ENCODE data around the gene TSR1. TPM values are rescaled to one million over a fixed set of nuclear protein-coding genes. Genes with fewer than 3 reads are reported as not detected.

TSR1 gene
- total and polyA plus RNA-seq, 7 donors = 31.0 to 64.2 (median 50.9) TPM

GRCh38 chr17:2335726-2336214 lies 487 bp downstream of the TSR1 start:
- Histone ChIP-seq H3K27me3 (ENCODE audit: insufficient read depth in 3 of 3, low read length in 2 of 3) (no peaks in the 10 kb centered on the region), H3K9me3 (no peaks in the 10 kb centered on the region), H3K4me1 (peaks cover 10% of the 10 kb centered on the region), H3K36me3 (ENCODE audit: insufficient read depth in 1 of 2, low read depth in 1 of 2) (peaks cover 19 to 47% of the 10 kb centered on the region in 2 donors), H3K27ac (peak overlapping the region; percentile 85), H3K4me3 (peak overlapping the region; percentile 79)
- TF ChIP-seq CTCF (IDR thresholded peaks at IDR 0.05) = no peak
- intact Hi-C loops (cut with DNase I) = loop anchor here in 1 of 2 donors (2.0 kb wide), 1 partner anchor 33 kb away; the partner anchor contains the start of genes SMG6 and SRR
- ATAC-seq (peak in 1 of 4 donors; percentile 0), DNase-seq (no peak)
- 1 to 3% (median 2%) methylated on average over 17 of the region's 17 CpGs for WGBS, 3 donors

DNA sequence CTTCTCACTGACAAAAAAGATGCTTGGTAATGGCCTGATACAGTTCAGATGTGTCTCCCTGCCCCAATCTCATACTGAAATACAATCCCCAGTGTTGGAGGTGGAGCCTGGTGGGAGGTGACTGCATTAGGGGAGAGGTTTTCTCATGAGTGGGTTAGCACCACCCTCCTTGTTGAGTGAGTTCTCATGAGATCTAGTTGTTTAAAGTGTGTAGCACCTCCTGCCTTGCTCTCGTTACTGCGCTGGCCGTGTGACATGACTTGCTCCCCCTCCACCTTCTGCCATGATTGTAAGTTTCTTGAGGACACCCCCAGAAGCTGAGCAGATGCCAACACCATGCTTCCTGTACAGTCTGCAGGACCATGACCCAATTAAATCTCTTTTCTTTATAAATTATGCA lies 5.0 kb downstream of the TSR1 start:
- Histone ChIP-seq H3K27me3 (ENCODE audit: insufficient read depth in 3 of 3, low read length in 2 of 3) (no peaks in the 10 kb centered on the region), H3K4me1 (peaks cover 10% of the 10 kb centered on the region), H3K36me3 (ENCODE audit: insufficient read depth in 1 of 2, low read depth in 1 of 2) (peaks cover 28 to 92% of the 10 kb centered on the region in 2 donors), H3K4me3 (no peak overlapping the region), H3K9me3 (no peaks in the 10 kb centered on the region), H3K27ac (no peak overlapping the region)
- DNase-seq = no peak
- ATAC-seq = no peak
- 50 to 90% (median 53%) methylated on average over 3 of the region's 3 CpGs for WGBS, 3 donors
- no peak for TF ChIP-seq CTCF (IDR thresholded peaks at IDR 0.05)
- intact Hi-C loops (cut with DNase I) = no loop called here

- peaks cover 26 to 84% of the 10 kb centered on the region in 2 donors for H3K36me3 ChIP-seq (ENCODE audit: insufficient read depth in 1 of 2, low read depth in 1 of 2)
- ATAC-seq (no peak), DNase-seq (no peak)
- no peak for TF ChIP-seq CTCF (IDR thresholded peaks at IDR 0.05)
- no peak overlapping the region for H3K27ac ChIP-seq
- intact Hi-C loops (cut with DNase I) = no loop called here
- H3K27me3 ChIP-seq (ENCODE audit: insufficient read depth in 3 of 3, low read length in 2 of 3) = no peaks in the 10 kb centered on the region
- no peaks in the 10 kb centered on the region for H3K9me3 ChIP-seq
- H3K4me3 ChIP-seq = no peak overlapping the region
- 86 to 92% (median 90%) methylated on average over 2 of the region's 2 CpGs for WGBS, 3 donors
- H3K4me1 ChIP-seq = no peaks in the 10 kb centered on the region
Observed at GRCh38 chr17:2323629-2324314, 12.5 kb downstream of the TSR1 start.

- Histone ChIP-seq H3K27me3 (ENCODE audit: insufficient read depth in 3 of 3, low read length in 2 of 3) (no peaks in the 10 kb centered on the region), H3K4me1 (no peaks in the 10 kb centered on the region), H3K4me3 (no peak overlapping the region), H3K27ac (no peak overlapping the region), H3K36me3 (ENCODE audit: insufficient read depth in 1 of 2, low read depth in 1 of 2) (peaks cover 26 to 60% of the 10 kb centered on the region in 2 donors), H3K9me3 (no peaks in the 10 kb centered on the region)
- WGBS, 3 donors = 31 to 42% (median 36%) methylated on average over 1 of the region's 1 CpG
- TF ChIP-seq CTCF (IDR thresholded peaks at IDR 0.05) = no peak
- intact Hi-C loops (cut with DNase I) = no loop called here
- no peak for ATAC-seq
- DNase-seq = no peak
Observed at GRCh38 chr17:2321399-2321798, 14.9 kb downstream of the TSR1 start.
